B cell (primary cell): ENCODE results near the gene LAMB1.

Source experiments
- EZH2 ChIP-seq: IDR thresholded peaks from 2 replicates; pipeline ENCODE4 v1.6.1; 2012; ENCODE audit warnings: borderline replicate concordance, low read depth, mild to moderate bottlenecking, moderate library complexity, low read length; ENCODE audit not compliant: insufficient read depth, poor library complexity, severe bottlenecking
- TF ChIP-seq, protein P1 (sequence below): fragments of 200-600 bp; IDR thresholded peaks from one replicate; pipeline ENCODE4 v1.8.0; 2022; ENCODE audit warnings: antibody characterized with exemption, mild to moderate bottlenecking

DNA sequence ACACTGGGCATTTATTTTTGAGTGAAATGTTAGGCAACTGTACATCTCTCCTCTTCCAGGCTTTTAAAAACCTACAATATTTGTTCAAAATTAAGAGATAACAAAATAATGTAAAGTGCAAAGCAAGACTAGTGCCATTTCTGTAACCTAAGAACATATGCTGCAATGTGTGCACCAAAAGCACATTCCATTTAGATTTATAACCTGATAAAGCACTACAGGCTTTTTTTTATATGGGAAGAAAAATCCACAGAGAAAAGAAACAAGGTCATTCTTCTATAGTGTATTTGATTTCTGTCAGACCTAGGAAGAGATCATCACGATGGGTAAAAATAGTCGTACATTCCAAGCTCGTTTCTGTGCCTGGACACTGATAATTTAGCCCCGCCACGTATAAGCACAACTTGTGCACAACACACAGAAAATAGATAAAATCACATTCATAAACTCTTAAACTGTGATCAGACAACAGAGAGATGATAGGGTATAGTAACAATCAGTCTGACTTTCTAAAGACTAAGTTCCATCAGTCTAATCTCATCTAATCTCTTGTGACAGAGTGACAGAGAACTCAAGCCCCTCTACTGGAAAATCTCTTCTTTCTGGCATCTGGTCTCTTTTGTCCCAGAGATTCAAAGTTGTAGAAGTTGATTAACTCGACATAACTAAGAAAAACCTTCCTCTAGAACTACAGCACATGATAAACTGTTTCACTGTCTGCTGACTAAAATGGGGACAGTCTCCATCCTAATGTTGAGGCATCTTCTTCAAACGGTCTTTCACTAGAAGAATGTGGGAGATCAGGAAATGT is 6.7 kb downstream of the LAMB1 start:
- TF ChIP-seq, protein P1, sequence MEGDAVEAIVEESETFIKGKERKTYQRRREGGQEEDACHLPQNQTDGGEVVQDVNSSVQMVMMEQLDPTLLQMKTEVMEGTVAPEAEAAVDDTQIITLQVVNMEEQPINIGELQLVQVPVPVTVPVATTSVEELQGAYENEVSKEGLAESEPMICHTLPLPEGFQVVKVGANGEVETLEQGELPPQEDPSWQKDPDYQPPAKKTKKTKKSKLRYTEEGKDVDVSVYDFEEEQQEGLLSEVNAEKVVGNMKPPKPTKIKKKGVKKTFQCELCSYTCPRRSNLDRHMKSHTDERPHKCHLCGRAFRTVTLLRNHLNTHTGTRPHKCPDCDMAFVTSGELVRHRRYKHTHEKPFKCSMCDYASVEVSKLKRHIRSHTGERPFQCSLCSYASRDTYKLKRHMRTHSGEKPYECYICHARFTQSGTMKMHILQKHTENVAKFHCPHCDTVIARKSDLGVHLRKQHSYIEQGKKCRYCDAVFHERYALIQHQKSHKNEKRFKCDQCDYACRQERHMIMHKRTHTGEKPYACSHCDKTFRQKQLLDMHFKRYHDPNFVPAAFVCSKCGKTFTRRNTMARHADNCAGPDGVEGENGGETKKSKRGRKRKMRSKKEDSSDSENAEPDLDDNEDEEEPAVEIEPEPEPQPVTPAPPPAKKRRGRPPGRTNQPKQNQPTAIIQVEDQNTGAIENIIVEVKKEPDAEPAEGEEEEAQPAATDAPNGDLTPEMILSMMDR, result no peak
- TF ChIP-seq EZH2, result no peak
